HG03460 (cell line): Measurements from ENCODE around the gene PYGO2.
"Not testable (repeated sequence)": the region's sequence is repeated elsewhere in the genome, so short reads cannot be mapped to it uniquely, and the experiment has no call there.

Experiments
- ATAC-seq: cut with Tn5 transposase; IDR thresholded peaks from one replicate; pipeline ENCODE4 v1.9.1; 2021; ENCODE audit not compliant: unreplicated experiment

PYGO2 gene

DNA sequence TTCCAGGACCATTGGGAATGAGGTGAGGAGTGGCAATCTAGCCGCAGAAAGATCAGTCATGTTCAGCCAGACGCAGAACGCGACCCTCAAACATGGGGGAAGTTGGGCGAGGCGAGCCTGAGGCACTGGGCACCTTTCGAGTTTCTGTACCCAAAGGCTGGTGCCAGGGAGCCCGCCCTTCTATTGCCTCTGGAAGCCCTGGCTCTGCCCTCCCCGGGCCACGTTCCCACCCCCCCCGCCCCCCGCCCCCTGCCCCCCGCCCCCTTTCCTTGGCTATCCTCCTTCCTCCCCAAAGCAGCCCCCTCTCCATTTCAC lies 38.8 kb upstream of the PYGO2 start:
- ATAC-seq = no peak

DNA sequence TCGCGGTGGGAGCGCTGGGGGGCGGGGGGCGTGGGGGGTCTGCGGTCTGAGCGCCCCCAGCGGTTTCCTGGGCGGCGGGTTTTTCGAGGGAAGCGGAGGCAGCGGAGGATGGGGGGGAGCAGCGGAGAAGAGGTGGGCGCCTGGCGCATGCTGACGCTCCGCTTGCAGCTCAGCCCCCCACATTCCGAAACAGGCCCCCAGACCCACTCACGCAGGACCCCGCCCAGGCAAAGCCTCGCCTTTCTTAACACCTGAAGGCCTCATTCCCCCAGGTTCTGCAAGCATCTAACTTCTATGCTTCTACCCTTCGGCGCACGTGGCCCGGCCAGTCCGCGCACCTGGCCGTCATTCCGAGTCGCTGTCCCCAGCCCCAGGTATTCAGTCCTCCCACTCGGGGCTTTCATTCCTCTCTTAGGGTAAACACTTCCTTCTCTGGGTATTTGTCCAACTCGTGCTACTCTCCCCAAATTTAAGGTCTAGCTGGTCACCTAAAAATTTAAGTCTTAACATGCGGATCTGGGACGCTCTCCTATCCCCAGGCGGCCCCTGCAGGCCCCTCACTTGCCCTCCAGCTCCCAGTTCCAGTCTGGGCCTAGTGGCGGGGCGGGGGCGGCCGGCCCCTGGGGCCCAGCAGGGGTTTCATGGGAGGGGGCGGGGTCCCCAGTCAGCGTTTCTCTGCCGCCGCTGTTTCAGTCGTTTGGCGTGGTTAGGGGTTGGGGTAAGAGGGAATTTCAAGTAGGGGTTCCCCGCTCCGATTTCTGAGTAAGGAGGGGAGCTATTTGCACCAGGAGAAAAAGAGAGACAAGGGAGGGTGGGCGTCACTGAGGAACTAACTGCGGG lies 38.2 kb upstream of the PYGO2 start:
- no peak for ATAC-seq

GRCh38 chr1:154998818-154999570 lies 37.4 kb upstream of the PYGO2 start:
- no peak for ATAC-seq

GRCh38 chr1:154998201-154998780 lies 36.7 kb upstream of the PYGO2 start:
- no peak for ATAC-seq

DNA sequence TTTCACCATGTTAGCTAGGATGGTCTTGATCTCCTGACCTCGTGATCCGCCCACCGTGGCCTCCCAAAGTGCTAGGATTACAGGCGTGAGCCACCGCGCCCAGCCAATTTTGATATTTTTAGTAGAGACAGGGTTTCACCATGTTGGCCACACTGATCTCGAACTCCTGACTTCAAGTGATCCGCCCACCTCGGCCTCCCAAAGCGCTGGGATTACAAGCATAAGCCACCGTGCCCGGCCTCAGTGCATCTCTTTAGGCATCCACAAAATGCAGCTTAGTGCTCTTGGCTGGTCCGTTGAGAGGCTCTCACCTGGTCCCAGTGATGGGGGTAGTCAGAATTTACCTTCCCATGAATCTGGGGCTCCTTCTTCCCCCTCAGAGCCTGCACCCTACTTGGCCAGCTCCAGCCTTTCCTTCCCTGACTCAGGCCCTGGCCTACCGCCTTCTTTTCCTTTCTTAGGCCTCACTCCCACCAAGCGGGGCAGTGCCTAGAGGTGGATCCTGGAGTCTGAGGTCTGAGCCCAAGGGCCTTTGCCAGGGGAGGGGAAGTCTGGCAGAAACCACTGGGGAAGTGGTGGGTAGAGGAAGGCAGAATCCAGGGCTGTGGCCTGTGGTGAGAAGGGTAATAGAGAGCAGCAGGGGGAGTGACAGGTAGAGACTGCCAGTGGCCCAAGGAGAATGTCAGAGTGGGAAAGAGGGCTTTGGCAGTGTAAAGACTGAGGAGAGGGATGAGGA lies 35.6 kb upstream of the PYGO2 start:
- no peak for ATAC-seq

DNA sequence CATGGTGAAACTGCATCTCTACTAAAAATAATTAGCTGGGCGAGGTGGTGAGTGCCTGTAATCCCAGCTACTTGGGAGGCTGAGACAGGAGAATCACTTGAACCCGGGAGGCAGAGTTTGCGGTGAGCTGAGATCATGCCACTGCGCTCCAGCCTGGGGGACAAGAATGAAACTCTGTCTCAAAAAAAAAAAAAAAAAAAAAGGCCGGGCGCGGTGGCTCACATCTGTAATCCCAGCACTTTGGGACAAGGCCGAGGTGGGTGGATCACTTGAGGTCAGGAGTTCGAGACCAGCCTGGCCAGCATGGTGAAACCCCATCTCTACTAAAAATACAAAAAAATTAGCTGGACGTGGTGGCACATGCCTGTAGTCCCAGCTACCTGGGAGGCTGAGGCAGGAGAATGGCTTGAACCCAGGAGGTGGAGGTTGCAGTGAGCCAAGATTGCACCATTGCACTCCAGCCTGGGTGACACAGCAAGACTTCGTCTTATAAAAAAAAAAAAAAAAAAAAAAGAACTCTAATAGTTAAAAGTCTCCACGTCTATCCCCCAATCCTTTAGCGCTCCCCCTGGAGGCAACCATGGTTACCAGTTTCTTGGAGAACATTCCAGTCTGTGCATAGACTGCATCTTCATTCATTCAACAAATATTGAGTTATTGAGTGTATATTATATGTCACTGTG lies 33.9 kb upstream of the PYGO2 start:
- ATAC-seq = not testable (repeated sequence)

DNA sequence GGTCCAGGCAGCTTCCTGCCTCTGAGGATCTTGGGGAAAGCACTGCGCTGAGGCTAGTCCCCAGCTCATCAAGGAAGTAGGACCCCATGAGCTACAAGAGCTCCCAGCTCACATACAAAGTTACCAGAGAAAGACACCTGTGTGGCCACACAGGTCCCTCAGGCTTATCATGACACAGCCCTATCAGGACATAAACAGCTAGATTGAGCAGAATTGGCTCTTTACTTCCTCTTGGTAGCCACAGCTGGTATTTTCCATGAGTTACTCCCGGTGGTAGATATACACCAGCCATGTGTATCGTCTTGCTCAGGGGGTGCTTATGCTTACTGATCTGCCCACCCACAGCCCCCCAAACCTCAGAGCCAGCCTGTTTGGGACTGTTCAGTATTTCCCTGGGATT lies 33.0 kb upstream of the PYGO2 start:
- ATAC-seq = no peak

DNA sequence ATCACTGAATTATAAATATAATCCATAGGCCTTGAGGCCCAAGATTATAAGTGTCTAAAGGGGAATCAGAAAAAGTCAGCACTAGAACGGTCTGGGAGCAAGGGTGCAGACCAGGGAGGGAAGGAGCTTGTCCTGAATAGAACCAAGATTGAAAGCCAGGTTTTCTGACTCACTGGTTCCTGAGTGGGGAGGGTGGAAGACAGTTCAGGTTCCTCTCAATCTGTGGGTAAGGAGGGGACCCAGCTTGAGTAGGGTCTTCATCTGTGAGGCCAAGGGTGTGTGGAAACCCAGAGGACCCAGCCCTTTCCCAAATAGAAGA lies 32.6 kb upstream of the PYGO2 start:
- no peak for ATAC-seq

DNA sequence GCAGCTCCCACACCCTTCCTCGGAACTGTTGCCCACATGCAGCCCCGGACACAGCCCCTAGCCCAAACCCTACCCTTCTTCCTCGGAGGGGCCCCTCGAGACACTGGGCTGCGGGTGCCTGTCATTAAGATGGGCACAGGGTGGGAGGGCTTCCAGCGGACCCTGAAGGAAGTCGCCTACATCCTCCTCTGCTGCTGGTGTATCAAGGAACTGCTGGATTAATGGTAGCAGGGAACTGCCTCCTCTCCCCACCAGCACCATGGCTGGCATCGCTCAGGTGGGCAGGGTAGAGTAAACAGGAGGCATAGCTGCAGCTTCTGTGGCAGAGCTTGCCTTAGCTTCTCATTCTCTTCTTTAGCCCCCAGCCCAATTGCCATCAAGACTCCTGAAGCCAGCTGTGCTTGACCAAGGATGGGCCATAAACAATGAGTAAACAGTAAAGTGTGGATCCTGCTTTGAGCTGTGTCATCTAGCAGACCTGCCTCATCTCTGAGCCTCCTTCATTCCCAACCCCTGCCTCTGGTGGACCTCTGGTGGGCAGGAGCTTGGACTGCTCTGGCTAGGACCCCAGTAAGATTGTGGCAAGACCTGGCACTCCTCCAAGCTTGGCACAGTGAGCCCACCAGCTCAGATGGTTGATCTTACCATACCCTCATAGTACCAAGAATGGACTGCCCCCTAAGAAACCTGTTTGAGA lies 32.1 kb upstream of the PYGO2 start, which contains the start of gene LENEP:
TSS of gene LENEP (plus strand) at position 15 of the 697 bp plus-strand sequence. CDS start at position 37, 22 bp downstream.
- no peak for ATAC-seq

DNA sequence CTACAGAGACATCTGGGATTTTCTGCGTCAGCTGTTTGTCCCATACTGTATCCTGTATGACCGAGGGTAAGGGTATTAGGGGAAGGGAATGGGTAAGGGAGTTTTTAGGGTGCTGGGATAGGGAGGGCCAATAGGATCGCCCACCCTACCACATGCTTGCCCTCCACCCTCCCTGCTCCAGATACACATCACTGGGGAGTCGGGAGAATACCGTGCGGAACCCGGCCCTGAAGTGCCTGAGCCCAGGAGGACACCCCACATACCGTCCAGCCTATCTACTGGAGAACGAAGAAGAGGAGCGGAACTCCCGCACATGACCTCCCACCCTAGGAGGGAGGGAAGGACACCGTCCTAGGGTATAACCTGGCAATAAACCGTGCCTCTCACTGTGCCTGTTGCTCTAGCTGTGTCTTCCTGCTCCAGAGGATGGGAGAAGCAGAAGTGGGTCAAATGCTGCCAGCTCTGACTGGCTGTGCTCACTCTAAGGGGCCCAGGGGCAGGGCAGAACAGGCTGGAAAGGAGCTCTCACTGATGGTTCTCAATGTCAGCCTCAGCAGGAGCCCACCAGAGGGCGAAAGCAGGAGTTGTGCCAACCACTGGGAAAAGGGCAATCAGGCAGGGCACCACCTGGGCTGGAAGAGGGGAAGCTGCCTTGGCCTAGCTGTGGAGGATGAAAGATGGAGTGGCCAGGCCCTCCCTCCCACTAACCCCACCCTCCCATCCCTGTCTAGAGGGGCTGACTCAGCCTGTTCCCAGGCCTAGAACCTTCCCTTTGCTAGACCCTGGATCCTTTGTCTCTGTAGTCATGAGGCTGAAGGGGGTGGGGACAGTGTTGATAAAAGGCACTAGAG lies 31.4 kb upstream of the PYGO2 start:
- ATAC-seq = no peak

DNA sequence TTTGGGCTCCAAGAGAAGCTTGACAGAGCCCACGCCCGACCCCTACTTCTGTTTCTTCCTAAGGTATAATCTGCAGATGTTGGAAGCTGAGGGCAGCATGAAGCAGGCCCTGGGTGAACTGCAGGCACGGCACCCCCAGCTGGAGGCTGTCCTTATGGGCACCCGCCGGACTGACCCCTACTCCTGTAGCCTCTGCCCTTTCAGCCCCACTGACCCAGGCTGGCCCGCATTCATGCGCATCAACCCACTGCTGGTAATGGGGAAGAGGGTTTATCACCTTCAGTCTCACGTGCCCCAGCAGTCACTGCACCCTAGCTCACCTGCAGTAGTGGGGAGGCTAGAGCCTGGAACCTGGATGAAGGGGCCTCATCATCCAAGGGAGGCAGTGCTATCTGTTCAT lies 28.7 kb upstream of the PYGO2 start:
- ATAC-seq = no peak

DNA sequence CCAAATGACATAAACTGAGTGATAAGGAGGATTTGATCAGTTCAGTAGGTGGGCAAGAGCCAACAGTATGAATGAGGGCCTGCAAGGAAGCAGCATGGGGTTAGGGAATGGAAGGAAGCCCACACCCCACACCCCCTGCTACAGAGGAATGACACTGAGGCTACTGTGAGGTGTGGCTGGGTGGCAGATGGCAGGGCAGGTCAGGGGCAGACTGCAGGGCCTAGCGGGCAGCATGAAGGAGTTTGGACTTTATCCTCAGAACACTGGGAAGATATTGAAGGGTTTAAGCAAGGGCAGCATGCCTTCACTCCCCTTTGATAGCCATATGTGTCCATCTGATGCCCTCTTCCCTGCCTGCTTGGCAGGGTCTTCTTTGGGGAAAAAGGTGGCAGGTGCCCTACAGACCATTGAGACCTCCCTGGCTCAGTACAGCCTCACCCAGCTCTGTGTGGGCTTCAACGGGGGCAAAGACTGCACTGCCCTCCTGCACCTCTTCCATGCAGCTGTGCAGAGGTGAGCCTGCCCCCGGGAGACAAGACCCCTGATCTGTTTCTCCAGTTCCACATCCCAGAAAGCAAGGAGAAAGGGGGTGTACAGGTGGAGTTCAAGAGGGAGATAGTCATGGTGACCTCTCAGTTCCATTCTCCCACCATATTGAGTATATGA lies 27.7 kb upstream of the PYGO2 start:
- ATAC-seq = no peak

GRCh38 chr1:154988058-154988954 lies 26.7 kb upstream of the PYGO2 start:
- no peak for ATAC-seq

- ATAC-seq = no peak
These were observed 25.7 kb upstream of the PYGO2 start for GRCh38 chr1:154987326-154987725.

GRCh38 chr1:154986736-154987135 lies 25.2 kb upstream of the PYGO2 start:
- not testable (repeated sequence) for ATAC-seq

- no peak for ATAC-seq
These were observed 22.3 kb upstream of the PYGO2 start for GRCh38 chr1:154983776-154984466.
